H1 (cell line): Measurements from ENCODE around the gene MRPL27.

Source experiments
- EGR1 ChIP-seq: IDR thresholded peaks from 2 replicates; pipeline ENCODE4 v1.6.1; 2011; ENCODE audit warnings: low read depth, low read length, borderline replicate concordance
- EZH2 ChIP-seq: fragments of 200-600 bp; sonication (generic); IDR thresholded peaks from 2 replicates; pipeline ENCODE4 v1.7.1; 2012; ENCODE audit warnings: low read depth, mild to moderate bottlenecking, moderate library complexity, low read length, inconsistent platforms; ENCODE audit not compliant: severe bottlenecking
- TBP ChIP-seq: IDR thresholded peaks from 2 replicates; pipeline ENCODE4 v1.6.1; 2011; ENCODE audit warnings: low read depth, low read length, improper control_type of control experiment
- YY1 ChIP-seq: IDR thresholded peaks from 2 replicates; pipeline ENCODE4 v1.6.1; 2011; ENCODE audit warnings: low read depth, mild to moderate bottlenecking, low read length
- TF ChIP-seq, protein P1 (sequence below), 3 experiments: IDR thresholded peaks; 1 replicate in 2 of 3; 2 replicates in 1 of 3; pipeline versions ENCODE4 v1.5.1 to v1.6.1; 2011; ENCODE audit warnings: low read length in 3 of 3, mild to moderate bottlenecking in 3 of 3, inconsistent platforms in 2 of 3, low read depth in 1 of 3, moderate library complexity in 1 of 3; ENCODE audit not compliant: insufficient read depth in 1 of 3; ENCODE audit errors: control extremely low read depth in 1 of 3

DNA sequence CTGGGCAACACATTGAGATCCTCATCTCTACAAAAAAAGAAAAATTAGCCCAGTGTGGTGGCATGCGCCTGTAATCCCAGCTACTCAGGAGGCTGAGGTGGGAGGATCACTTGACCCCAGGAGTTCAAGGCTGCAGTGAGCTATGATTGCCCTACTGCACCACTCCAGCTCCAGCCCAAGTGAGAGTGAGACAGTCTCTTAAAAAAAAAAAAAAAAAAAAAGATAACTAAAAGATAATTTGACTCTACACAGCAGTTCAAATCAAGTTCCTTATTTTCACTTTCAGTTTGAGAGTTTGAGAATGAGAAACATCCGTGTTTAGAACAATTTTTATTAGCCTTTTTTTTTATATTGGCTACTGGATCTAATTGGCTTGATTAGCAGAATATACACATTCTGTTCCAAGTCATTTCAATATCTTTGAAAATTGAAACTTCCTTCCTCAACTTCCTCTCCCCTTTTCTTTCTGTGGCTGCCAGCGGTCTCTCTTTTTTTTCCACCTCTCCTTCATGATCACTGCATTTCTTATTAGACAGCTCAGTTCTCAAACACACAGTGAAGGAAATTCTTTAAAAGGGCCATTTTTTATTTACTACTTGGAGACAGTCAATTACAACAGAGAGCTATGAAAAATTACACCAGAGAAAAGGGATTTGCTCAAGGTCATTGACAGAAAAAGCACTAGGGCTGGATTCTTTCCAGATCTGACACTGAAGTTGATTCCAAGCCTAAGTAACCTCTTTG, 48.5 kb upstream of the MRPL27 start:
- TF ChIP-seq EZH2 (no peak), EGR1 (no peak), TBP (no peak), YY1 (no peak)
- TF ChIP-seq, protein P1, sequence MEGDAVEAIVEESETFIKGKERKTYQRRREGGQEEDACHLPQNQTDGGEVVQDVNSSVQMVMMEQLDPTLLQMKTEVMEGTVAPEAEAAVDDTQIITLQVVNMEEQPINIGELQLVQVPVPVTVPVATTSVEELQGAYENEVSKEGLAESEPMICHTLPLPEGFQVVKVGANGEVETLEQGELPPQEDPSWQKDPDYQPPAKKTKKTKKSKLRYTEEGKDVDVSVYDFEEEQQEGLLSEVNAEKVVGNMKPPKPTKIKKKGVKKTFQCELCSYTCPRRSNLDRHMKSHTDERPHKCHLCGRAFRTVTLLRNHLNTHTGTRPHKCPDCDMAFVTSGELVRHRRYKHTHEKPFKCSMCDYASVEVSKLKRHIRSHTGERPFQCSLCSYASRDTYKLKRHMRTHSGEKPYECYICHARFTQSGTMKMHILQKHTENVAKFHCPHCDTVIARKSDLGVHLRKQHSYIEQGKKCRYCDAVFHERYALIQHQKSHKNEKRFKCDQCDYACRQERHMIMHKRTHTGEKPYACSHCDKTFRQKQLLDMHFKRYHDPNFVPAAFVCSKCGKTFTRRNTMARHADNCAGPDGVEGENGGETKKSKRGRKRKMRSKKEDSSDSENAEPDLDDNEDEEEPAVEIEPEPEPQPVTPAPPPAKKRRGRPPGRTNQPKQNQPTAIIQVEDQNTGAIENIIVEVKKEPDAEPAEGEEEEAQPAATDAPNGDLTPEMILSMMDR (IDR thresholded peaks at IDR 0.05; ENCODE audit: control extremely low read depth in 1 of 3, insufficient read depth in 1 of 3, low read depth in 1 of 3, low read length in 3 of 3), result no peak
